ENCODE data around the gene SSPN.
"Not testable (repeated sequence)": the region's sequence is repeated elsewhere in the genome, so short reads cannot be mapped to it uniquely, and the experiment has no call there.

Gene SSPN

GRCh38 chr12:26231470-26231869 lies 36.1 kb downstream of the SSPN start:
- no peak for DNase-seq

GRCh38 chr12:26231921-26232320 lies 36.5 kb downstream of the SSPN start:
- DNase-seq: no peak

- DNase-seq: no peak
Measured at GRCh38 chr12:26233631-26234030, 38.3 kb downstream of the SSPN start.

- not testable (repeated sequence) for DNase-seq
Measured at GRCh38 chr12:26235465-26235864, 40.1 kb downstream of the SSPN start.

GRCh38 chr12:26238341-26239121 lies 43.2 kb downstream of the SSPN start:
- DNase-seq: no peak

GRCh38 chr12:26239122-26239851 lies 43.9 kb downstream of the SSPN start:
- no peak for DNase-seq

GRCh38 chr12:26239852-26240815 lies 44.8 kb downstream of the SSPN start:
- no peak for DNase-seq

- no peak for DNase-seq
Measured at GRCh38 chr12:26241080-26241479, 45.7 kb downstream of the SSPN start.

- no peak for DNase-seq
Measured at GRCh38 chr12:26242683-26243082, 47.3 kb downstream of the SSPN start.

- no peak for DNase-seq
Measured at GRCh38 chr12:26244503-26244902, 49.1 kb downstream of the SSPN start.

GRCh38 chr12:26245175-26245942 lies 50.0 kb downstream of the SSPN start:
- no peak for DNase-seq

- no peak for DNase-seq
Measured at GRCh38 chr12:26246483-26247164, 51.3 kb downstream of the SSPN start.

GRCh38 chr12:26247873-26248272 lies 52.5 kb downstream of the SSPN start:
- no peak for DNase-seq

- no peak for DNase-seq
Measured at GRCh38 chr12:26250801-26251200, 55.4 kb downstream of the SSPN start.

- no peak for DNase-seq
Measured at GRCh38 chr12:26251600-26251999, 56.2 kb downstream of the SSPN start.

- DNase-seq: no peak
Measured at GRCh38 chr12:26252946-26253345, 57.6 kb downstream of the SSPN start.

GRCh38 chr12:26255893-26256645 lies 60.7 kb downstream of the SSPN start:
- no peak for DNase-seq

GRCh38 chr12:26264215-26264838 lies 69.0 kb downstream of the SSPN start:
- DNase-seq: no peak

GRCh38 chr12:26265606-26266005 lies 70.2 kb downstream of the SSPN start:
- no peak for DNase-seq

GRCh38 chr12:26266881-26267280 lies 71.5 kb downstream of the SSPN start:
- DNase-seq: no peak
